ENCODE data around the gene ACBD7.

The ACBD7 gene

DNA sequence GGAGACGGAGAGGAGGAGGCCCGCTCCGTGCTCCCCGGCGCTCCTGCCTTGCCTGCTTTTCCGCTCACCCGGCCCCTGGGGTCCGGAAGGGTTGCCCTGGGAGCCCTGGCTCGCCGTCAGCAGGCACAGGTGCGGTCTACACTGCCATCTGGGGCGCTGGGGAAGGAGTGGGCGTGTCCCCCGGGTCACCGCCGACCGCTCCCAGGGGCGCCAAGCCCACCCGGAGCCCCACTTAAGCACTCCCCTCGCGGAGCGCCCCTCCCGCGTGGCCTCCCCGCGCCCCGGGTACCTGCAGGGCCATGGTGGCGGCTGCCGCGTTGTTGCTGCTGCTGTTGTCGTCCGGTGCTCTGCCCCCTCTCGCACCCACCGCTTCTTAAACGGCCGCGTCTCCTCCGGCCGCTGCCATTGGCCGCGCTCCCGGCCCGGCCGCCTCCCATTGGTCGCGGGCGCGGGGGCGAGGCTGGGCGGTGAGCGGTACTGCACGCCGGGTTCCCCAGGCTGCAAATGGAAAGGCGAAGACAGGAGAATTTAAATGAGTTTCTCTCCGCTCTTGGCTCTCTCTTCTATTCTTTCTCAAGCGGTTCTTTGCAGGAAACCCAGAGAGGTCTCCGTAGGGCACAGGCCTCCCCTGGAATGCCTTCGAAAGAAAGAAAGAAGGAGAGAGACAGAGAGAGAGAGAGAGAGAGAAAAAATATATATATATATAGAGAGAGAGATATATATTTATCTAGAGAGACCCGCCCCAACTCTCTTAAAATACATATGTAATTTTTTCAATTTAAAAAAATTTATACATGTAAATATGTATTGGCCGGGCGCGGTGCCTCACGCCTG, at the start of gene ACBD7:
TSS of gene ACBD7 (minus strand) at position 349 of the 834 bp plus-strand sequence. CDS start at position 301, 48 bp downstream.
- DNase-seq (ENCODE audit: low read depth in 2 of 2) = peak; percentile 62 to 81

DNA sequence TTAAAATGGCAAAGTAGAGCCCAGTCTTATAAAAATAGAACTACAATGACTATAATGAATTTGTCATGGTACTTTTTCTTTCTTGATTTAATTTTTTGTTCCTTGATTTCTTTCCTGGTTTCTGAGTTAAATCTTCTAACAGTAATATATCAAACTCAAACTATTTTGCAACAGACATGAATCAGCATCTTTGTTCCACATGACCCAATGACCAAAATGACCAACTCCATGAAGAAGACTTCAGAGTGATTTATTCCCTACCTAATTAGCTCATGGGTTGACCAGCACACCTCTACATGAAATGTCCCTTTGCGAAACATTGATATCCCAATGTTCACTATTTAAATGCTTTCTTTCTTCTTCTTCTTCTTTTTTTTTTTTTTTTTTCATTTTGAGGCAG, 49.1 kb upstream of the ACBD7 start:
- DNase-seq (ENCODE audit: low read depth in 2 of 2) = no peak

DNA sequence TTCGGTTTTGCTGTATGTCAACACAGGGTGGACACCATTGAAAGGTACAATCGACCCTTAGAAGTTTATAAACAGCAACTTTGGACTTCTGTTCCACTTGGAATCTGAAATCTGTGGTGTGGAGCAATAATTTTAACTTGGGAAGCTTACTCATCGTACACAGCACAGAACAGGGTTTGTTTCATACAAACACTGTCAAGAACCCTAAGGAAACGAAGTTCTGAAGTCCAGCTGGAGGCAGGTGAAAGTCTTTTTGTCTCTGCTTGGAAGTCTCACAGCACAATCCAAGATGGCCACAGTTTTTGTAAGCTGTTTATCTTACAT, 48.4 kb upstream of the ACBD7 start:
- DNase-seq (ENCODE audit: low read depth in 2 of 2) = no peak

DNA sequence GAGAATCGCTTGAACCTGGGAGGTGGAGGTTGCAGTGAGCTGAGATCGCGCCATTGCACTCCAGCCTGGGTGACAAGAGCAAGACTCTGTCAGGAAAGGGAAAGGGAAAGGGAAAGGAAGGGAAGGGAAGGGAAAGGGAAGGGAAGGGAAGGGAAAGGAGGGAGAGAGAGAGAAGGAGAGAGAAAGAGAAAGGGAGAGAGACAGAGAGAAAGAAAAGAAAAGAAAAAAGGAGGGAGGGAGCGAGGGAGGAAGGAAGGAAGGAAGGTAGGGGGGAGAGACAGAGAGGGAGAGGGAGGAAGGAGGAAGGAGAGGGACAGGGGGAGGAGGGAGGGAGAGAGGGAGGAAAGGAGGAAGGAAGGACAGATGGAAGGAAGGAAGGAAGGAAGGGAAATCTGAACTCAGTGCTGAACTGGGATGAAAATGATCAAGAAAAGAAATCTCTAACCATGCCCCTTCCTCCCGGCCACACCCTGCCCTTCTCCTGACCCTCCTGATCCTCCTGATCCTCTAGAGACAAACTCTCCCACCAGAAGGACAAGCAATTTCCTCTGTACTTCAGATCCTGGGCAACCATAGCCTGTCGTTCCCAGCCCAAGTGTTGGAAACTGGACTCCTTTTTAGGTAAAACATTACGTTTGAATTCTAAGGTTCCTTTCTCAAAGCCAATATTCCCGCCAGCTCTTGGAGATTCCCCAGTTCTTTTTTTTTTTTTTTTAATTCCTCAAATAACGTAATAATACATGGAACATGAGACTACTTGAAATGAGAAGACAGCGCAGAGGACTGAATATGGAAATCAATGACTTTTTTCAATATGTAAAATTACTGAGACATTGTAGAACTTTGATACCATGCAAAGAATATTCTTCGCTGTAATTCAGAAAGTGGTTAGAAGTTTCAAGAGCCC, 47.8 kb upstream of the ACBD7 start:
- no peak for DNase-seq (ENCODE audit: low read depth in 2 of 2)

DNA sequence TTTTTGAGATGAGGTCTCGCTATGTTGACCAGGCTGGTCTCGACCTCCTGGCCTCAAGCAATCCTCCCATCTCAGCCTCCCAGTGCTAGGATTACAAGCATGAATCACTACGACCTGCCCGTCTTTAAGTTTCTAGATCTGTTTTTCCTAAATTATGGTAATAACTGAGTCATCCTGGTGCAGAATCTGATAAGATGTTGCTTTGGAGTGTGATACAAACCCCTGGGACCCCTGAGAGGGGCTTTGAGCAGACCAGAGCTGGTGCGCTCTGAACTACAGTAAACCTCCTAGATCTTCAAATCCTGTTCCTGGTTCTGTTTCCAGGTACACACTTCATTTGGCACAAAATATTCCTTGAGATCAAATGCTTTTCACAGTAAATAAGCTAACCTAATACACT, 42.8 kb upstream of the ACBD7 start:
- no peak for DNase-seq (ENCODE audit: low read depth in 2 of 2)

DNA sequence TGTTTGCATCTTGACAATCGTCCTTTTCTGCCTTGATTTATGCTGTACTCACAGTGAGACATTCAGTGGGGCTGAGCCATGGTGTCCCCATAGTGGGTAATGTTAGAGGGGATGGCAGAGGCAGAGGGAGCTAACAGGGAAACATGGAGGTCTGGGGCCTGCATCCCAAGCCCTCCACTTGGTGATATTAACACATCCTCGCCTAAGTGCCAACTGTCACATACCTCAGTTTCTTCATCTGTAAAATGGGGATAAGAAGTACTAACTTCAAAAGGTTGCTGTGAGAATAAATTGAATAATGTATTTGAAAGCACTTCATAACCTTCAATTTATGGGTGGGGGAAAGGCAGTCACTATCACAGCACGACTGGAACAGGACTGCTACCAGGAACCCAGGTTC, 36.3 kb upstream of the ACBD7 start:
- DNase-seq (ENCODE audit: low read depth in 2 of 2) = no peak

DNA sequence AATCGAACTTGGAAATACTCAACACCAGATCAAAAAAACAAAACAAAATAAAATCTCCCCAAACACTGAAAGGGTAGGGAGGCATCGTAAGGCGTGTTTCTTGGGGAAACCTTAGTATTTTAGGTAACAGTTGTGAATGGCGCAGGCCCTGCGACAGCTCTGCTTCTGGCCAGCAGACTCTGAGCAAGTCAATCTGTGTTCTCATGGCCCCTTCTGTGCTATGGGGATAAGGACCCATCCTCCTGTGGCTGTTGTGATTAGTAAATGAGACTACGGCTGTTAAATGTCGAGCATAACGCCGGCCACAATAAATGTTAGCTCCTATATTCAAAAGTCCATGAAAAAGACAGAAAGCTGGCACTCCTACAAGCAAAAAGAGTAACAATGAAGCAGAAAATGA, 35.6 kb upstream of the ACBD7 start:
- DNase-seq (ENCODE audit: low read depth in 2 of 2) = no peak

DNA sequence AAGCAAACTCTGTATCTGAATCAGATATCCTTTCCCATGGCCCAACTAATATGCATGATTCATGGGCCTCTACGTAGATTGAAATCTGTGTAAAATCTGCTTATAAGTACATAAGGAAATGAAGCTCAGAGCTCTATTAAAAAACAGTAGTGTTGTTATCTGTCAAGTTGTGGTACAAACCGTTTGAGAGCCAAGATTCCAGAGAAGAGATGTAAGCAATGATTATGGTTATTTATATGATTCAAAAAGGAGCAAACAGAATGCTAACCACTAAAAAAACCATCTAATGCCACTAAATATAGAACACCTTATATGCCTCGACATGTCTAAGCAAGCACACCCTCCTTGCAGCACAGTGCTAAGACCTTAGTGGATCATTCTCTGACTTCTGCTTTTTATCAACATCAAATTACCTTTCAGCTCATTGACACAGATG, 35.2 kb upstream of the ACBD7 start:
- no peak for DNase-seq (ENCODE audit: low read depth in 2 of 2)

DNA sequence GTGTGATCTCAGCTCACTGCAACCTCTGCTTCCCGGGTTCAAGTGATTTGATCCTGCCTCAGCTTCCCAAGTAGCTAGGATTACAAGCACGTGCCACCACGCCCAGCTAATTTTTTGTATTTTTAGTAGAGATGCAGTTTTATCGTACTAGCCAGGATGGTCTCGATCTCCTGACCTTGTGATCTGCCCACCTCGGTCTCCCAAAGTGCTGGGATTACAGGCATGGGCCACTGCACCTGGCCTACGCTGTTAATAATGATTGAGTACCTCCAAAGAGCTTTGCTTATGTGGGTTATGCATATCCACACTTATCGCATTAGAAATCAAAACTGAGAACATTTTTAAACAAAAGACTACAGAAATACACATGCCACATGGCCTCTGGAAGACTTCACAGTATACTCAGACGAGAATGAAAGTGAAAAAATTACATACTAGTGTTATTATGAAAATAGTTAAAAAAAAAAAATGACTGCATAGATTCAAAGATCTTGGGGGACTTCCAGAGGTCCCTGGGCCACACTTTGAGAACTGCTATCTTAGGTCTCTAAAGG, 34.0 kb upstream of the ACBD7 start:
- no peak for DNase-seq (ENCODE audit: low read depth in 2 of 2)

DNA sequence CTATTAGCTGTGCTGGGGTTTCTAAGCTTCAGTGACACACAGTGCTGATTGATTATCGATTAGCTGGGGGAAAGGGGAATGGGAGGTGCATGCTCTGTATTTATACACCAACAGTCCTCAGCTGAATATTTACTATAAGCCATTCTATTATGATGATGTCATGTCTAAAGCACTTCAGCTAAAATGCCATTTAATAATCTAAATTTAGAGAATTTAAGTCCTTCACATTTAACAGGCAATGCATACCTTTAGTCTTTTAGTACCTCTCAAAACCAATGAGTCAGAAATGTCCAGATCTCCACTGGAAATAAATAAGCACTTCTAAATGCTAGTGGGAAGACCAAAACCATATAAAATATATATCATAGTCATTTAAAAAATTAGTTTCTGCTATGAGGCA, 33.1 kb upstream of the ACBD7 start:
- DNase-seq (ENCODE audit: low read depth in 2 of 2) = no peak

DNA sequence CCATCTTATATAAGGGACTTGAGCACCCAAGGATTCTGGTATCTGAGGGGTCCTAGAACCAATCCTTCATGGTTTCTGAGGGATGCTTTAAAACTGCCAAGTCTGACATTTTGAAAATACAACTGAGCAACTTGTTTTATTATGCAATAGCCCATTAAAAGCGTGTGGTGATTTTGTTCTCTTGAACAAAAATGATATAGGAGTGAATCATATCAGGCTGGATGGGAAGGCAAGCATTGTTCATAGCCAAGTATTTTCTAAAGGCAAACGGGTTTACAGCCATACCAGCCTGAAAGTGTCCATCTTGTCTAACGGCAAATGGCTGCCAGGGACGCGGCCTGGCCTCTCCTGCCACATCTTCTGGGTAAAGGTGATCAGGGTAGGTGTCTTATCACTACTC, 31.9 kb upstream of the ACBD7 start:
- DNase-seq (ENCODE audit: low read depth in 2 of 2) = no peak

DNA sequence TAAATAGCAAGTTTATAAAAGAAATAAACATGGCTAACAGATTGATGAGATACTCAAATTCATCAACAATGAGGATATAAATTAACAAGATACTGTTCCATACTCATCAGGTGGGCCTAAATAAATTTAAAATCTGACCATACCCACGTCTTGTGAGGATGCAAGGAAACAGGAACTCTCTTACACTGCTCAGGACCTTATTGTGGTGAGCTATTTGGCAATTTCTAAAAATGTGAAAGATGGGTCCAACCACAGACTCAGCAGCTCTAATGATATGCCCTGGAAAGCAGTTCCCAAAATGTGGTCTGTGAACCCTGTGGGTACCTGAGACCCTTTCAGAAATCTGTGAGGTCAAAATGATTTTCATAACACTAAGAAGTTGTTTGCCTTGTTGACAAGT, 30.0 kb upstream of the ACBD7 start:
- no peak for DNase-seq (ENCODE audit: low read depth in 2 of 2)

DNA sequence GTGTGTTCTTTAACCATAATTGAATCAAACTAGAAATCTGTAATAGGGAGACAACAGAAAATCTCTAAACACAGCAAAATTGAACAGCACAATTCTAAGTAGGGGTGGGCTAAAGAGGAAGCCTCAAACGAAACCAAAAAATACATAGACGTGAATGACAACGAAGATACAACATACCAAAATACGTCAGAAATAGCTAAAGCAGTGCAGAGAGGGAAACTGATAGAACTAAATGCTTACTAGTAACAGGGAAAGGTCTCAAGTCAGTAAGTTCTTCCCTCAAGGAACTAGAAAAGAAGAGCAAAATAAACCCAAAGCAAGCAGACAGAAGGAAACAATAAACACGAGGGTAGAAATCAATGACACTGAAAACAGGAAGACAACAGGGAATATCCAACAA, 27.6 kb upstream of the ACBD7 start:
- DNase-seq (ENCODE audit: low read depth in 2 of 2) = no peak

DNA sequence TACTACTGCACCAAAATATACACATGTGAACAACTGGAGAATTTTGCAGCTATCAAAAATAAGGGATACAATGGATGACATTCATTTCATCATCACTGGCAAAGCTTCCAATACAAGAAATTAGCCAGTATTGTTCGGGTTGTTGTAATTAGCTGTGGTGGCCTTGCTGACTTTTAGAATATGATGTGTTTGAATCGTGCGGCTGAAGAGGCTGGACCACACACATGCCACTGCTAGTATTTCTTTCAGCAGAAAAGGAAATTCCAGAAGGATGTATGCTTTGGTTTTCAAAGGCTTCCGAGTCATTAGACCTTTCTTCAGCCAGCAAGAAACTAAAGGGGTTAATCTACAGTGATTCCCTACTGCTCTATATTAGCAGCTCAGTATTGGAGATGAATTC, 25.2 kb upstream of the ACBD7 start:
- DNase-seq (ENCODE audit: low read depth in 2 of 2) = no peak

DNA sequence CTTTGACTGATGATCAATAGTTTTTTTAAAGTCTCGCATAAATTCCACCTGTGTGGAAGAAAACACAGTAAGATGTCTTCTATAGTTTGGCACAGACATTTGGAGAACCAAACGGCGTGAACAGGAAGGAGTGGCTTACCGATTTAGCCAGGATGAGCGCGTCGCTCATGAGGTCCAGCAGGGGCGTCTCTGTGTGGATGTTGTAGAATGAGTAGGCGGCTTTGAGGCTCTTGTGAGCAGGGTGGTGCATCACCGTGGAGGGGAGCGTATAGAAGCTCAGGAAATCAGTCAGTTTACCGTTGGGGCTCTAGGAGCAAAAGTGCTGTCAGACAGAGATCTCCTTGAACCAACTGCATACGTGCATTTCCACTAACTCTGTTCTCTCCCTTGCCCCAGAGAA, 24.1 kb upstream of the ACBD7 start:
- no peak for DNase-seq (ENCODE audit: low read depth in 2 of 2)

DNA sequence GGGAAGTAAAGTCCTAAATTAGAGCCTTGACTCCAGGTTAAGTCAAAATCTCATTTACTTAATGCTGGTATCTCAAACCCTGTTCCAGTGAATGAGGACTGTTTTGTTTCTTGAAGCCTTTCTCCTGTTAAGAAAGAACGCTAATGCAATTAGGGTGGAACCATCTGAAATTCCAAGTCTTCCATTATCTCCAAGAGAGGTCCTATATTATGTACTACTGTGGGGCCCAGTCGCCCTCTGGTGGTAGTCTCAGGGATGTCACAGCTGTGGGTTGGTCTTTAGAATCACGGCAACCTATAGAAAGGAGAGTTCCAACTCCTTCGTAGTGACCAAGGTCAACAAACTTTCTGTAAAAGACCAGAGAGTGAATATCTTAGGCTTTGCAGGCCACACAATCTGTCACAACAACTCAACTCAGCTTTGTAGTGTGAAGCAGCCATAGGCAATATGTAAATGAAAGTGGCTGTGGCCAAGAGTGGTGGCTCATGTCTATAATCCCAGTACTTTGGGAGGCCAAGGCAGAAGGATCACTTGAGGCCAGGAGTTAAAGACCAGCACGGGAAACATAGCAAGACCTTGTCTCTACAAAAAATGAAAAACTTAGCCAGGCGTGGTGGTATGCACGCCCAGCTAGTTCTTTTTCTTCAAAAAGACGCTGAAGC, 17.9 kb upstream of the ACBD7 start:
- DNase-seq (ENCODE audit: low read depth in 2 of 2) = peak in 1 of 2 donors; percentile 59

DNA sequence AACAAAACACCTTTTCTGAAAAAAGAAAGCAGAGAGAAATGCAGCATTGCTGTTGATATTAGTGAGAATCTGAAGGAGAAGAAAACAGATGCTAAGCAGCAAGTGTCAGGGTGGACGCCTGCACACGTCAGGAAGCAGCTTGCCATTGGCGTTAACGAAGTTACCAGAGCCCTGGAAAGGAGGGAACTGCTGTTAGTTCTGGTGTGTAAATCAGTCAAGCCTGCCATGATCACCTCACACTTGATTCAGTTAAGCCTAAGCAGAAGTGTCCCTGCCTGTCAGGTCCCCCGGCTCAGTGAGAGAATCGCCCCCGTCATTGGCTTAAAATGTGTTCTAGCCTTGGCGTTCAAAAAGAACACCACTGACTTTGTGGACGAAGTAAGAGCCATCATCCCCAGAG, 14.9 kb upstream of the ACBD7 start:
- DNase-seq (ENCODE audit: low read depth in 2 of 2) = no peak

DNA sequence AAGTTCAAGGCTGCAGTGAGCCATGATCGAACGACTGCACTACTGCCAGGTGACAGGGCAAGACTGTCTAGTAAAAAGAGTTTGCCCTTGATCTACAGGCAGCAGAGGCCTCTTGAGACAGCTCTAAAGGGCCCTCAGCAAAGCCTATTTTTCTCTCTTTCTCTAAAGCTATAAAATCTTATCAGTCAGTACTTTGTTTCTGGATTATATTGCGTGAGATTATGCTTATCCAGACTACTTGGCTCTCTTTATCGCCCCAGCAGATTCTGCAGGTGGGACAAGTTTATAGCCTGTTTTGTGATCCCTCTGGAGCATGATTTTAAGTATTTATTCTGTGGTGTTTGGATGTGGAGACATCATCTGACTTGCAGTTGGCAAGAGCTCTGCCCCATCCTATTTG, 11.3 kb upstream of the ACBD7 start:
- DNase-seq (ENCODE audit: low read depth in 2 of 2) = no peak

DNA sequence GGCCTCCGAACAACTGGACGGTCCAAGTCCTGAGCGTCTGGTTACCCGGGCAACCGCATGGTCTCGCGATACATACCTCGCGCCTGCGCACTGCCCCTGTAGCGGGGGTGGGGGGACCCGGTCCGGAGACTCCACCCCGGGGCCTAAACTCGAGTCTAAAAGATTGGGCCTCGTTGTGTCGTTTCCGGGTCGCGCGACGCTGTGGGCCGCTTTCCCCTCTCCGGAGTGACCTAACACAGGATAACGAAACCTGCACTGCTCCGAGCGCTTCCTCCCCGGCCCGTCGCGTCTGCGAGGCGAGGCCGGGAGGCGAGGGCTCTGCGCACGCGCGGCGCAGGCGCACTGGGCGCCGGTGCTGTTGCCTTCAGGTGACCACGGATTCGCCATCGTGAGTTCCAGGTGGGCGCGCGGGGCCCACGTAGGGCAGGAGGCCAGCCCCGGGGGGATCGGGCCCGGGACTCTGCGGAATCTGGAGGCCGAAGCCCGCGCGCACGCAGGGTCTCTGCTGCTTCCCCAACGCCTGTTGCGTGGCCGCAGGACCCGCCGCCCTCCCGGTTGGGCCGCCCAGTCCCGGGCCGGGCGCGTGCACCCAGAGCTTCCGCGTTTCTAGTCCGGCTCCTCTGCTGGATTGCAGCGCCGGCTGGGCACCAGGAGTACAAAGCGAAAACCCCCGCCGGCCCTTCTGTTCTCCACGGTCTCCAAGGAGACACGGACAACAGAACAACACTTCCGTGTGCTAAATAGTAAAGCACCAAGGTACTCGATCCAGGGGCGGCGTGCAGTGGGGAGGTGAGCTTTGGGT, 8.6 kb upstream of the ACBD7 start, which contains the start of gene RPP38:
TSS of gene RPP38 (plus strand) at position 345 of the 802 bp plus-strand sequence. CDS start 5,960 bp downstream, outside the sequence.
- DNase-seq (ENCODE audit: low read depth in 2 of 2) = peak; percentile 93 to 95

DNA sequence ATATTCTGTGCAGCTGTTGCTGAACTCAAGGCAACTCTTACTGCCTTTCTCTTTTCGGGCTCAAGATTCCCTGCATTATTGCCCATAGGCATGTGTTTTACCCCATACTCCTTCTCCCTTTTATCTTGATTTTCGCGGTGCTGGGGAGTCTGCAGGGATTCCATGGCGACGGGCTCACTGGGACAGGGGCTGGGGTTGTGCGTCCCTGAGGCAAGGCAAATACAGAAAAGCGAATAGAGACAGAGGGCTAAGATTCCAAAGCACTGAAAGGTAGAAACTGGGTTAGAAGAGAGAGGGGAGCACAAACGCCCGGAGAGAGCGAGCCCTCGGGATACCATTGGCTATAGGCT, 8.1 kb upstream of the ACBD7 start:
- DNase-seq (ENCODE audit: low read depth in 2 of 2) = no peak

DNA sequence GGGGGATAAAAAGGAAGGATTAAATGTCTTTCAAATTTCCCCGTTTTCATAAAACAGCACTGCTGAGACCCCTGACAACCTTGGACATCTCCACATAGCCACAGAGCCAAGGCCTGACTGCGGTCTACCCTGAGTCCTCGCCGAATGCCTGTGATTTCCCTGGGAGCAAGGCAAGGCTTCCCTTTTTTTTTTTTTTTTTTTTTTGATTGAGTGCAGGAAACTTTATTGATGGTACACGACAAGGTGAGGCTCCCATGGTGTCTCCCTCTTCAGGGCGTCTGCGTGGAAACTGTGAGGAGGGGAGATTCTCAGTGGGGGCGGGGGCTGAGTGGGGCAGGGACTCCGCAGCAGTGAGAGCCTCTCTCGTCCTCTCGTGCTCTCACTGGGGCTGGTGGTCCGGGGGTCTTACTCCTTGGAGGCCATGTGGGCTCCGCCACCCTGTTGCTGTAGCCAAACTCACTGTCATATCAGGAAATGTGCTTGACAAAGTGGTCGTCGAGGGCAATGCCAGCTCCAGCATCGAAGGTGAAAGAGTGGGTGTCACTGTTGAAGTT, 4.4 kb upstream of the ACBD7 start:
- DNase-seq (ENCODE audit: low read depth in 2 of 2) = no peak

Data from stimulated activated CD4-positive, alpha-beta T cell treated with anti-CD3 and anti-CD28 coated beads, Interleukin-15, amount 100 ng/mL, for 48 hours (primary cell).